ENCODE results near the gene CYSRT1.
A peak's percentile ranks its signal among the peaks of the same experiment; 100 is the strongest.

Gene CYSRT1

DNA sequence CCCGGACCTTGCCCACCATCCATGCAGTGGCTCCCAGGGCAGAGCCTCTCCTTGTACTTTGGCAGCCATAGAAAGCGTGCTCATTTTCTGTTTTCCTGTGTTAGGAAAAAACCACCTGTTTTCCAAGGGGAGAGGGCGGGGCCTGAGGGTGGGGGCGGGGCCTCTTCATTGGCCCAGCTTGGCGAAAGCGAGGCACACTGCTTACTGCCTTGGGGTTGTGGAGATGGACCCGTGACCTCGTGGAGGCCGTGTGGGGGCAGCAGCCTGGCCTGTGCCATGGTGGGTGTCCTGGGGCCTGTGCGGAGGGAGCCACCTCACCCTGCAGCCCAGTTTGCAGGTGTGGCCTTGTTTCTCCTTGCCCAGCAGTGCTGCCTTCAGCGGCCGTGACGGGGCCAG lies 48.1 kb downstream of the CYSRT1 start:
- Histone ChIP-seq H3K27ac (ENCODE audit: extremely low read depth, low read depth, low read length) (no peak overlapping the region), H3K36me3 (ENCODE audit: control insufficient read depth in 2 of 2, insufficient read depth in 1 of 2, low read length in 2 of 2) (peaks cover 0 to 40% of the 10 kb centered on the region in 2 experiments; a peak in 2 of 3 replicates), H3K4me1 (ENCODE audit: control insufficient read depth, insufficient read depth, low read length) (0 out of 2 replicates have a peak, but pooled peaks cover 4% of the 10 kb centered on the region), H3K4me3 (ENCODE audit: low read depth, low read length) (no peak overlapping the region), H3K9me3 (ENCODE audit: control insufficient read depth, insufficient read depth, low read depth, low read length) (no peaks in the 10 kb centered on the region)
- ChIA-PET POLR2A (interaction anchor here (1.3 to 2.4 kb wide), 2 partner anchors 19 to 32 kb away, joined by 3 to 9 read pairs; partner anchors contain the start of gene TUBB4B), CTCF (interaction anchor here (0.6 to 1.7 kb wide), 6 partner anchors 11 to 227 kb away, joined by 3 to 5 read pairs (median 4); no protein-coding TSS in a partner anchor)
- TF ChIP-seq SCRT2 (tag by site-specific recombination; IDR thresholded peaks at IDR 0.05): 0 out of 2 replicates have a peak, but pooled peaks have one; percentile 67
- no peak for TF ChIP-seq ZNF701 (tag by site-specific recombination; IDR thresholded peaks at IDR 0.05)

DNA sequence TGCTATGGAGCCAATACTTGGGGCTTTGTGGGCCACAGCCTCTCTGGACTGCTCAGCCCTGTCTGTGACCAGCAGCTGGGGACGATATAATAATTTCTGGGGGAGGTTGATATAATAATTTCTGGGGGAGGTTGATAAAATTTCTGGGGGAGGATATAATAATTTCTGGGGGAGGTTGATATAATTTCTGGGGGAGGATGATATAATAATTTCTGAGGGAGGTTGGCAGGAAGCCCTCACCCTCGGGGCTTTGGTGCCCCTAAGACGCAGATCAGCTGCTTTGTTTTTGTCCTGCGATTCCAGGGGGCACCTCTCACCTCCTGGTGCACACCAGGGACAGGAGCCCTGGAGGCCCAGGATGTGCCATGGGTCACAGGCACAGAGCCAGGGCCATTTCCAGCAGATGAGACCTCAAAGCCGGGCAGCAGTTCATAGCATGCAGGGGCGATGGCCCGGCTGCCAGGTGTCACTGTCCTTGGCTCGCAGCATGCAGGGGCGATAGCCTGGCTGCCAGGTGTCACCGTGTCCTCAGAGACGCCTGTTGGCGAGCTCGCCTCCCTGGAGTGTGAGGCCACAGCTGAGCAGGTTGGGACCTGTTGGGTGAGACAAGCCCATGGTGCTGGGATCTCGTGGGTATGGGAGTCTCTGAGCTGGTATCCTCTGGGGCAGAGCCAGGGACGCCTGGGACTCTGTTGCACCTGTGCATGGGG lies 48.8 kb downstream of the CYSRT1 start:
- no peak overlapping the region for H3K27ac ChIP-seq (ENCODE audit: extremely low read depth, low read depth, low read length)
- POLR2A ChIA-PET: interaction anchor here (0.5 to 1.9 kb wide), 4 partner anchors 33 to 278 kb away, joined by 3 to 7 read pairs (median 3); partner anchors contain the start of genes MRPL41, SAPCD2 and TUBB4B
- no peak overlapping the region for H3K4me3 ChIP-seq (ENCODE audit: low read depth, low read length)

DNA sequence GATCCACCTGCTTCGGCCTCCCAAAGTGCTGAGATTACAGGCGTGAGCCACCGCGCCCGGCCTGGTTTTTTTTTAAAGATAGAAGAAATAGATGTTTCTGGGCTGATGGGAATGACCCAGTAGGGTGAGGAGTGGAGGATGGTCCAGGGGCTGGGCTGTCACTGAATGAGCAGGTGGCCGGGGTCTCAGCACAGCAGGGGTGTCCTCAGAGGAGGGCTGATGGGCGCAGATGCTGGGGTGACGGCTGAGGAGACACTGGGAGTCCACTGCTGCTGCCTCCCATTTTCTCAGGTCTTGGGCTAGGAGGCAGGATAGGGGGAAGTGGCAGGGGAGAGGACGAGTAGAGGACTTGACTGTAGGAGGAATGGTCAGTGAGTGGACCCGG lies 50.2 kb downstream of the CYSRT1 start:
- peaks cover 0 to 34% of the 10 kb centered on the region in 2 experiments; a peak in 2 of 3 replicates for H3K36me3 ChIP-seq (ENCODE audit: control insufficient read depth in 2 of 2, insufficient read depth in 1 of 2, low read length in 2 of 2)
- ChIA-PET POLR2A (interaction anchor here (0.5 to 1.9 kb wide), 5 partner anchors 14 to 277 kb away, joined by 3 to 7 read pairs (median 3); partner anchors contain the start of genes MRPL41 and TUBB4B), CTCF (no interaction called here)
- no peaks in the 10 kb centered on the region for H3K9me3 ChIP-seq (ENCODE audit: control insufficient read depth, insufficient read depth, low read depth, low read length)
- 0 out of 2 replicates have a peak, but pooled peaks cover 4% of the 10 kb centered on the region for H3K4me1 ChIP-seq (ENCODE audit: control insufficient read depth, insufficient read depth, low read length)
- no peak overlapping the region for H3K4me3 ChIP-seq (ENCODE audit: low read depth, low read length)
- H3K27ac ChIP-seq (ENCODE audit: extremely low read depth, low read depth, low read length): no peak overlapping the region
- no peak for TF ChIP-seq ZNF585B (tag by site-specific recombination; IDR thresholded peaks at IDR 0.05)
- TF ChIP-seq BCL11B (tag by site-specific recombination; IDR thresholded peaks at IDR 0.05; ENCODE audit: low read depth): no peak
- TF ChIP-seq, protein P1, sequence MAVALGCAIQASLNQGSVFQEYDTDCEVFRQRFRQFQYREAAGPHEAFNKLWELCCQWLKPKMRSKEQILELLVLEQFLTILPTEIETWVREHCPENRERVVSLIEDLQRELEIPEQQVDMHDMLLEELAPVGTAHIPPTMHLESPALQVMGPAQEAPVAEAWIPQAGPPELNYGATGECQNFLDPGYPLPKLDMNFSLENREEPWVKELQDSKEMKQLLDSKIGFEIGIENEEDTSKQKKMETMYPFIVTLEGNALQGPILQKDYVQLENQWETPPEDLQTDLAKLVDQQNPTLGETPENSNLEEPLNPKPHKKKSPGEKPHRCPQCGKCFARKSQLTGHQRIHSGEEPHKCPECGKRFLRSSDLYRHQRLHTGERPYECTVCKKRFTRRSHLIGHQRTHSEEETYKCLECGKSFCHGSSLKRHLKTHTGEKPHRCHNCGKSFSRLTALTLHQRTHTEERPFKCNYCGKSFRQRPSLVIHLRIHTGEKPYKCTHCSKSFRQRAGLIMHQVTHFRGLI (tag by site-specific recombination; IDR thresholded peaks at IDR 0.05): no peak
- TF ChIP-seq ZNF473 (tag by site-specific recombination; IDR thresholded peaks at IDR 0.05): no peak
- TF ChIP-seq SALL2 (tag by site-specific recombination; IDR thresholded peaks at IDR 0.05; ENCODE audit: borderline replicate concordance): no peak
- no peak for TF ChIP-seq ZNF549 (tag by site-specific recombination; IDR thresholded peaks at IDR 0.05)
- TF ChIP-seq ZNF211 (tag by site-specific recombination; IDR thresholded peaks at IDR 0.05; ENCODE audit: low read depth): no peak
- TF ChIP-seq, protein P2, sequence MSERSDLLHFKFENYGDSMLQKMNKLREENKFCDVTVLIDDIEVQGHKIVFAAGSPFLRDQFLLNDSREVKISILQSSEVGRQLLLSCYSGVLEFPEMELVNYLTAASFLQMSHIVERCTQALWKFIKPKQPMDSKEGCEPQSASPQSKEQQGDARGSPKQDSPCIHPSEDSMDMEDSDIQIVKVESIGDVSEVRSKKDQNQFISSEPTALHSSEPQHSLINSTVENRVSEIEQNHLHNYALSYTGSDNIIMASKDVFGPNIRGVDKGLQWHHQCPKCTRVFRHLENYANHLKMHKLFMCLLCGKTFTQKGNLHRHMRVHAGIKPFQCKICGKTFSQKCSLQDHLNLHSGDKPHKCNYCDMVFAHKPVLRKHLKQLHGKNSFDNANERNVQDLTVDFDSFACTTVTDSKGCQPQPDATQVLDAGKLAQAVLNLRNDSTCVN (tag by site-specific recombination; optimal IDR thresholded peaks at IDR 0.05): no peak
- TF ChIP-seq HOXC10 (CRISPR knock-in tag; IDR thresholded peaks at IDR 0.05): no peak
- TF ChIP-seq ZNF362 (tag by site-specific recombination; IDR thresholded peaks at IDR 0.05): no peak
- TF ChIP-seq ZNF423 (tag by site-specific recombination; IDR thresholded peaks at IDR 0.05): no peak

More for the DNA sequence above, 48.8 kb downstream of the CYSRT1 start:
- peaks cover 0 to 37% of the 10 kb centered on the region in 2 experiments; a peak in 2 of 3 replicates for H3K36me3 ChIP-seq (ENCODE audit: control insufficient read depth in 2 of 2, insufficient read depth in 1 of 2, low read length in 2 of 2)
- CTCF ChIA-PET: interaction anchor here (0.6 to 1.7 kb wide), 6 partner anchors 11 to 226 kb away, joined by 3 to 5 read pairs (median 4); no protein-coding TSS in a partner anchor
- 0 out of 2 replicates have a peak, but pooled peaks cover 4% of the 10 kb centered on the region for H3K4me1 ChIP-seq (ENCODE audit: control insufficient read depth, insufficient read depth, low read length)
- TF ChIP-seq SP2 (tag by site-specific recombination; IDR thresholded peaks at IDR 0.05) (no peak), ZNF670 (tag by site-specific recombination; IDR thresholded peaks at IDR 0.05; ENCODE audit: low read depth) (no peak), MZF1 (tag by site-specific recombination; IDR thresholded peaks at IDR 0.05; ENCODE audit: borderline replicate concordance) (no peak), SCRT2 (tag by site-specific recombination; IDR thresholded peaks at IDR 0.05) (peak; percentile 76), SCRT1 (tag by site-specific recombination; IDR thresholded peaks at IDR 0.05; ENCODE audit: borderline replicate concordance) (0 out of 2 replicates have a peak, but pooled peaks have one; percentile 37), ZNF274 (IDR thresholded peaks at IDR 0.05; ENCODE audit: low read length) (no peak), ZNF274 (tag by site-specific recombination; IDR thresholded peaks at IDR 0.05; ENCODE audit: borderline replicate concordance) (no peak), GLIS1 (tag by site-specific recombination; IDR thresholded peaks at IDR 0.05) (0 out of 2 replicates have a peak, but pooled peaks have one; percentile 13), KLF17 (tag by site-specific recombination; IDR thresholded peaks at IDR 0.05) (no peak), ZFP69B (tag by site-specific recombination; IDR thresholded peaks at IDR 0.05) (no peak), GLIS2 (tag by site-specific recombination; IDR thresholded peaks at IDR 0.05) (peak; percentile 15; the same call in 1 of the 2 replicates)
- TF ChIP-seq, protein P3, sequence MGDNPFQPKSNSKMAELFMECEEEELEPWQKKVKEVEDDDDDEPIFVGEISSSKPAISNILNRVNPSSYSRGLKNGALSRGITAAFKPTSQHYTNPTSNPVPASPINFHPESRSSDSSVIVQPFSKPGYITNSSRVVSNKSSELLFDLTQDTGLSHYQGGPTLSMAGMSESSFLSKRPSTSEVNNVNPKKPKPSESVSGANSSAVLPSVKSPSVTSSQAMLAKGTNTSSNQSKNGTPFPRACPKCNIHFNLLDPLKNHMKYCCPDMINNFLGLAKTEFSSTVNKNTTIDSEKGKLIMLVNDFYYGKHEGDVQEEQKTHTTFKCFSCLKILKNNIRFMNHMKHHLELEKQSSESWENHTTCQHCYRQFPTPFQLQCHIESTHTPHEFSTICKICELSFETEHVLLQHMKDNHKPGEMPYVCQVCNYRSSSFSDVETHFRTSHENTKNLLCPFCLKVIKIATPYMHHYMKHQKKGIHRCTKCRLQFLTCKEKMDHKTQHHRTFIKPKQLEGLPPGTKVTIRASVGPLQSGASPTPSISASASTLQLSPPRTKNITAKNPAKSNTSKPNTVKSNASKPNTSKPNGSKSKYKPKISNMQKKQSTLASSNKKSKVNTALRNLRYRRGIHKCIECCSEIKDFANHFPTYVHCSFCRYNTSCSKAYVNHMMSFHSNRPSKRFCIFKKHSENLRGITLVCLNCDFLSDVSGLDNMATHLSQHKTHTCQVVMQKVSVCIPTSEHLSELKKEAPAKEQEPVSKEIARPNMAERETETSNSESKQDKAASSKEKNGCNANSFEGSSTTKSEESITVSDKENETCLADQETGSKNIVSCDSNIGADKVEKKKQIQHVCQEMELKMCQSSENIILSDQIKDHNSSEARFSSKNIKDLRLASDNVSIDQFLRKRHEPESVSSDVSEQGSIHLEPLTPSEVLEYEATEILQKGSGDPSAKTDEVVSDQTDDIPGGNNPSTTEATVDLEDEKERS (tag by site-specific recombination; IDR thresholded peaks at IDR 0.05): no peak
- no peaks in the 10 kb centered on the region for H3K9me3 ChIP-seq (ENCODE audit: control insufficient read depth, insufficient read depth, low read depth, low read length)
